NCI-H446 treated with DMSO at 0.1 percent for 48 hours (cell line): Measurements from ENCODE around the gene PPP1R9A.

Experiments used
- DNase-seq: peaks from one replicate; lab custom pipeline; 2025; lab: John Stamatoyannopoulos, UW

PPP1R9A gene

DNA sequence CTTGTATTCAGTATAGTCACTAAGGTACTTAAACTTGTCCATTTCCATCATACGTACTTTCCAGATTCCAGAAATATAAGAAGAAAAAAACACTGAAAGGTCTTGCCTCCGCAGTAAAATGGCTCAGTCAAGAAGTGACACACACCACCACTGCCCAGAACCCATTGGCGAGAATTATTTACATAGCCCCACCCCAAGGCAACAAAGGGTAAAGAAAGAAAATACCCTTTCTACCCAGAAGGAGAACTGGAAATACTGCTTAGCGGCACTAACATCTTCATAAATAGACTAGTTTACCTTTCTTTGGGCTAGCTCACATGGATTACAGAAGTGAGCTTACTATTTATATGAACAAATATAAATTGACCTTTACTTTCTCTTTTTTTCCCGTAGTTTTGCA is 194.0 kb downstream of the PPP1R9A start:
- no peak for DNase-seq

DNA sequence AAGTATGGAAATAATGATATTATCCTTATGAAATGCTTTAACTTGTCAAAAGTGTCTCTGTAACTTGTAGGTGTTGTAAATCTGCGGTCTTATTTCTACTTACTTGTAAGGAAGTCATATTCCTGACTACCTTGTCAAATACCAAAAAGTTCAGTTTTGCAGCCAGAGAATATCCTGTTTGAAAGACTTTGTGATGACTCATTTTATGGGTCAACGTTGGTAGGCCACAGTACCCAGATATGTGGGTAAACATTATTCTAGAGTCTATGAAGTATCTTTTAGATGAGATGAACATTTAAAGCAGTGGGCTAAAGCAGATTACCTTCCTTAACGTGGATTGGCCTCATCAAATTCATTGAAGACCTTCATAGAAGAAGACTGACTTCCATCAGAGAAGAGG is 195.3 kb downstream of the PPP1R9A start:
- DNase-seq = no peak

DNA sequence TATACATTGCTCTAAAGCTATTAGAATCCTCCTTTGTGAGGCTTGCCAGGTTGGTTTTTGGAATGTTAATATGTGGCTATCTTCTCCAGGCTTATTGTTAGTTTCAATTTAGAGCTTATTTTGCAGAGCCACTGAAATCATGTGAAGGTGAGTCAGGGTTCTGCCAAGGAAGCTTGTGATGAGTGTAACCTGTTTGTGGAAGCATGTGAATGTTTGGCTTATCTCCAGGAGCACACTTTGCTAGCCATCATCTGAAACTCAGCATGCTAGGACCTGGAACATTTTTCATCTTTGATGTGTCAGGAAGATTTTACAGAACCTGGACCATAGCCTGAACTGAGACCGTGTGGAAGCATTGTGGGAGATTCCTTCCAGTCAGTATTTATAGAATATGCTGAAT is 197.3 kb downstream of the PPP1R9A start:
- DNase-seq = no peak

DNA sequence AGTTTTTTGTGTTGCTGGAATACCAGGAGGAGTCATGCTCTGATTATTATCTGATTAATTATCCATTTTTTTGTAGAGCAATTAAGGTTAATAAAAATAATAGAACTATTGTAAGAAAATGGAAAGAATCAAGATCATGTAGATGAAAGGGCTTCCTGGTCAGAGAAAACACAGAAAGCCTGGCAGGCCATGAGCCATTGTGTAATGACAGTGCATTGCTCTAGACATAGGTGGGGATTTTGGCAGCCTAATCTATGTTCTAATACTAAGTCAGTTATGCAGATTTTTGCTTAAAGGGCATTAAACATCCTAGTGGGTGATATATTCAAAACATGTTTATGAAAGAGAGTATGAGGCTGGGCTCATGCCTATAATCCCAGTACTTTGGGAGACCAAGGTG is 198.2 kb downstream of the PPP1R9A start:
- no peak for DNase-seq

DNA sequence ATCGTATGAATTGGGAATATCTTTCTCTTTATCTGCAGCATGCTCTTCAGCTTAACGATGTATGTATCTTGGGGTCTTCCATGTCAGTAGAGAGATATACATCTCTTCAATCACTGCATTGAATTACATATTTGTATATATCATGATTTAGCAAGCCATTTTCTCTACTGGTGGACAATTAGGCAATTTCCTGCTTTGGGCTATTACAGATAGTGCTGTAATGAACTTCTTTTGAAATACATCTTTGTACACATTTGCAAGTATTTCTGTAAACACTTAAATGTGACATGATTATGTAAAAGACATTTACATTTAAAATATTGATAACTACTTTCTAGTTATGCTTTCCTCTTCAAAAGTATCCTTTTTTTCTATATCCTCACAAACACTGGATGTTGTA is 199.0 kb downstream of the PPP1R9A start:
- DNase-seq = no peak

DNA sequence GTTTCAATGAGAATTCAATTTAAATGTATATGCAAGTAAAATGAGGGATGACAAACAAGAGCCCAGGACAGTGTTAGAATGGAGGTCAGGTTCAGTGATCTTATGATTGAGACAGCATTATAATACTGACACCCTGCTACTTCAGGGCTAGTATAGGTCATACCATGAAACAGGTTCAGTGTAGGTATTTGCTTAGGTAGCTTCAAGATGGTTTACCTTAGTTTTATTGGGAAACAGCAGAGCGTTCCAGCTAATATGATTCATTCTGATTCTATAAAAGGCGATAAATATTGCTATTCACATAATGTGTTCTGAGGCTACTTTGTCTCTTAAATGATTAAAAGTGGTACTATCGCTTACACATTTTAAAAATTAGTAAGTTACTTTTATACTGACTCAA is 203.3 kb downstream of the PPP1R9A start:
- DNase-seq = no peak

DNA sequence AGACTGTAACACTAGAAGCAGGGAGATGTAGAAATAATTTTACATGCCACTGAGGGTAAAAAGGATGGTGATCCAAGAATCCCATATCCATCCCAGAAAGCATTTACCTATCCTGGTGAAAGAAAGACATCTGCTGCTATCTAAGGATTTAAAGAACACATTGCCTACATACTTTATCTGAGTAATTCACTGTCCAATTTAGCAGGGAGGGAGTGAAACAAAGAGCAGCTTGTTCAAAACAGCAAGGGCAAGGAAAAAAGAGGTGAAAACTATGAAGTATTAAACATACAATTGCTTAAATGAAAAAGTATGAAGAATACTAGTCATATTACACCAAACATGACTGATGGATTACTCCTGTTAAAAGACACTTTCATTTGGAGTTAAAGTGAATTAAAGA is 206.2 kb downstream of the PPP1R9A start:
- no peak for DNase-seq

DNA sequence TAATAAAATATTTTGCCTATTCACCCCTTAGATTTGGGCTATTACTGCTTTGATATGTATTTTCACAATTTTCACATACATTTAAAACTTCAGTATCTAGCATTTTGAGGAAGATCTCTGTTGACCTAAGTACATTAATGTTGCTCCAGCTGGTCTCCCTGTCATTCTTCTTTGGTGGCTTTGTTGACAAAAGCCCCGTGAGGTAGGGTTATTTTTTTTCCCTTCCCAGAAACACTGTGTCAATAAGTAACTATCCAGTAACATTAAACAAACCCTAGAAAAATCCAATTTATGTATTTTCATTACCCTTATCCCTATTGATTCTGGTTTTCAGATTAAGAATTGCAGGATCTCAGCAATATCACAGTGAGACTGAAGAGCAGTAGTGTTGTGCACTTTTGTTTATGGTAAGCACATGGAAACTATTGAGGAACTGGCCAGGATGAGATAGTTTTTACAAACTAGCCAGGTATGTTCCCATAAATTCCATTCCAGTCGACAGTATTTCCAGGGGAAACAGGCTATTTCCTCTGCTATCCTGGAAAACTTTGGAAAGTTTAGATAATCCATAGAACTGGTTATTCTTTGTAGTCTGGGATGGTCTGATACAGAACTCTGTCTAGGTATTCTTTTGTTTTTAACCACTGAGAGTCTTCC is 218.8 kb downstream of the PPP1R9A start:
- DNase-seq = no peak

DNA sequence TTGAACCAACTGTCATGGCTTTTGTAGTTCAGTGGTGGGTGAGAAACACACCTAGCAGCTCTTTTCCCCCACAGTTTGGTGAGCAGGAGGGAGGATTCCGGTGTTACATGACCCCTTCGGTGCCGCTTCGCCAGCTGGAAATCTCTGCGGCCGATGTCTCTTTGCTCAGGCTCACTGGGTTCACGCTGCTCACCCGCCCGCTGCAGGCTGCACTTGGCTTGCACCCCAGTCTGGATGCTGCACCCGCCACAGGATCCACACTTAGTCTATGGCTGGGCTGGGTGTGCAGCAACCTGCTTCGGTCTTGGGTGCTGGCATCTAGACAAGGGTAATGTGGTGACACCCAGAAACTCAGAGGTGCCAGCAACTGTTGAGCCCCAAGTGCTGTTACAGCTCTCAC is 225.1 kb downstream of the PPP1R9A start:
- no peak for DNase-seq

DNA sequence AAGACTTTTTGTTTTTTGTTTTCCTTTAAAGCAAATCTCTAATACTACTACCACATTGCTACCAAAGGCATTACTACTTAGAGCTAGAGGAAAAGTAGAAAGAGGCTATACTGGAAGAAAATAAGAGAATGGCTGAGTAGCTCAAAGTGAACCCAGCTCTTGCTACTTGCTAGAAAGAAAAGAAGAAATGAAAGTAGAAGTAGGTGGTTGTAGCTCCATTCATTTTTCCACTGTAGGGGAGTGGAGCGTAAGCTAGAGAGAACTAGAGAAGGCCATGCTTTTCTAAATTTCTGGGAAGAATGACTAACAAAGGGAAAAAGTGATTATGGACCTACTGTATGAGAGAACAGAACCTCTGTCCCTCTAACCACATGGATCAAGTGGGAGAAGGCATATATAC is 232.5 kb downstream of the PPP1R9A start:
- DNase-seq = no peak

DNA sequence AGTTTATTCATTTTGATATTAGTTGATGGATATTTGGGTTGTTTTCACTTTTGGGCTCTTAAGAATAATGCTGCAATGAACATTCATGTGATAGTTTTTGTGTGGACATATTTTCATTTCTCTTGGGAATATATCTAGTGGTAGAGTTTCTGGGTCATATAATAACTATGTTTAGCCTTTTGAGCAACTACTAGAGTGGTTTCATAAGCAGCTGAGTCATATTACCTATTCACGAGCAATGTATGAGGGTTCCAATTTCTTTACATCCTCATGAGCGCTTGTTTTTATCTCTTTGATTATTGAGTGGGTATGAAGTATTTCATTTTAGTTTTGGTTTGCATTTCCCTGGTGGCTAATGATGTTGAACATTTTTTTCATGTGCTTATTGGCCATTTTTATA is 234.4 kb downstream of the PPP1R9A start:
- no peak for DNase-seq

DNA sequence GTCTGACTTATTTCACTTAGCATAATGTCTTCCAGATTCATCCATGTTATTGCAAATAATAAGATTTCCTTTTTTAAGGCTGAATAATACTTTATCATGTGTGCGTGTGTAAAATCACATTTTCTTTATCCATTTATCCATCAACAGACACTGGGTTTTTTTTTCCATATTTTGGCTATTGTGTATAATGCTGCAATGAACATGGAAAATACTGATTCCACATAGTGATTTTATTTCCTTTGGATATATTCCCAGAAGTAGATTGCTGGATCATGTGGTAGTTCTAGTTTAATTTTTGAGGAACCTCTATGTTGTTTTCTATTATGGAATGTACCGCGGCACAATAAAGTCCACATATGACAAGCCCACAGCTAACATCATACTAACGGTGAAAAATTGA is 236.9 kb downstream of the PPP1R9A start:
- no peak for DNase-seq

DNA sequence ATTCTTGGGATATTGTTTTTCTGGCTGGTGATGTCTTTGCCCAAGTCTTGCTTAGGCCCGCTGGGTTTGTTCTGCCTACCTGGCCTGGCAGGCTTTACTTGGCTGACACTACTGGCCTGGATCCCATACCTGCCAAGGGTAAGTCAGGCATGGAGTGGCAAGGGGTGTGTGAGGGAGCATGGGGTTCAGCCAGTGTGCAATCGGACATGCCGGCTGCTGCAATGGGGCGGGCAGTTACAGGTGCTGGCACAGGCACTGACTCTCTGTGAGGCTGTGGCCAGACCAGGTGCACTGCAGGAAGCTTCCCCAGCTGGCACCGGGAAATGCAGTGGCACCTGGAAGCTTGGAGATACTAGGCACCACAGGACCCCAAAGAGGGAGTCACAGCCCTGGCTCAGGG is 248.6 kb downstream of the PPP1R9A start:
- no peak for DNase-seq

DNA sequence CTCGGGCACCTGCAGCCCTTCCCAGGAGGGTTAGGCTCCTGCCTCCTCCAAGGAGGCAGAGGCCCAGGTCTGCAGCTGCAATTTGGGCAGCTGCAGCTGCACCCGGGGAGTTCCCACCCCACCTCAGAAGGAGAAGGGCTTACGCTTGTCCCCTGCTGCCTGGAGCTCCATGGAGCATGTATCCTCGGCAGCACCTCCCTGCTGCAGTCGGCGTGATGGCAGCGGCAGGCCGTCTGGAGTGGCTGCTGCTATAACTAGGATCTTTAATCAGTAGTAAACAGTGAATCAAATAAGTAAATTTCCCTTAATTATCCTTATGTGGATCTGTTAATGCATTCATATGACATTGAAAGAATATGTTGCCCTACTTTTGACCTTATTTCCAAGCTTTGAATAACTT is 250.0 kb downstream of the PPP1R9A start:
- DNase-seq = no peak

DNA sequence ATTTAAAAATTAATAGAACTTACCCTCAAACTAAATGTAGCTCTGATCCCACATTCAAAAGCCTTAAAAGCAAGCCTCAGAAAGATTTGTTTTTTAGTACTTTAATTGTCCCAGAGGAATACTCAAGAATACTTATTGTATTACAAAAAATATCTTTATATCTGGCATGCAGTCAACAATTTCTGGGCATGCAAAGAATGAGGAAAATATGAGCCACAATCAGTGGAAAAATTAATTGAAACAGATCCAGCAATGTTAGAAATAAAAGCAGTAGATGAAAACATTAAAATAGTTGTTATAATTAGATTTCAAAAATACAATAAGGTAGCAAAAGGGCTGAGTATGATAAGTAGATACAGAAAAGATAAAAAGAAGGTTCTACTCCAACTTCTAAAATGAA is 262.3 kb downstream of the PPP1R9A start:
- DNase-seq = no peak

DNA sequence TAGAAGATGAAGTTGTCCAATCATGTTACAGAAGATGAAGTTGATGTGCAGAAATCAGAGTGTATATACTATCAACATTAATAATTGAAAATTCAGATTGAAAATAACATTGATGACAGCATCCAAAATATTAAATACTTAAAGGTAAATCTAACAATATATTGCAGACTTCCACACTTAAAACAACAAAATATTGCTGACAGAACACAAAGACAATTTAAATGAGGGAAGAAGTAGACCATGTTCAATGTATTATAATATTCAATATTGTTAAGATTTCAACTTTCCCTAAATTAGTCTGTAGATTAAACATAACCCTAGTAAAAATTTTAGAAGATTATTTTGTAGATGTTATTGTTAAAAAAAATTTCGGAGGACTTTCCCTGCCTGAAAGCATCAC is 265.0 kb downstream of the PPP1R9A start:
- DNase-seq = no peak

DNA sequence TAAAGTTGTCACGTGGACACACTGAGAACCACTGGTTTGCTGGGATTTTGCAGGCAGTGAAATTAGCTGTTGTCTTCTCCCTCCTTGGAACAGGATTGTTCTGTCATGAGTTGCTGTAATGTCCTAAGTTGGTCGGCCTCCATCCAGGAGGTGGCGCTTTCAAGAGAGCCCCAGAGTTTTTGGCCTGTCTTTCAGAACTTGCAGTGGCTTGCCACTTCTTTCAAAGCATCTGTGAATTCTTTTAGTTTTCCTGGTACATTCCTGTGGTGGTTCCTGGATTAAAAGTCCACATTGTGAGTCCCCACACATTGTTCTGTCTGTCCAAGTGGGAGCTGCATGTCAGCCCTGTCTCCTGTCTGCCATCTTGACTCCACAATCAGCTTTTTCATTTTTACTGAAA is 283.1 kb downstream of the PPP1R9A start:
- no peak for DNase-seq

DNA sequence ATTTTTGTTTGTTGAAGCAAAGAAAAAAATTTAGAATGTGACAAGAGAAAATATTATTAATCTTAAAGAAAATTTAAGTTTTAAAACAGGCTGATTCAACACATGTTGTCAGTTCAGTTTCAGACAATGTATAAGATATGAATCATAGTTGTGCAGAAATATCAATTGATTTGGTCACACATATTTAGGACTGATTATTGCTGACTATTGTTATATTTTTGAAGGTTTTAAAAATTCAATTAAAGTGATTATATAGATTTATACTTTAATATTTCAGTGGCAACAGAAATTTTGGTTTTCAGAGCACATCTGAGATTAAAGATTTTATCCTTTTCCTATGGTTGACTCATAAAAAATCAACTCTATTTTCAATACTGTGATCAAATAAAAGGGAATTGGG is 284.4 kb downstream of the PPP1R9A start:
- DNase-seq = no peak

DNA sequence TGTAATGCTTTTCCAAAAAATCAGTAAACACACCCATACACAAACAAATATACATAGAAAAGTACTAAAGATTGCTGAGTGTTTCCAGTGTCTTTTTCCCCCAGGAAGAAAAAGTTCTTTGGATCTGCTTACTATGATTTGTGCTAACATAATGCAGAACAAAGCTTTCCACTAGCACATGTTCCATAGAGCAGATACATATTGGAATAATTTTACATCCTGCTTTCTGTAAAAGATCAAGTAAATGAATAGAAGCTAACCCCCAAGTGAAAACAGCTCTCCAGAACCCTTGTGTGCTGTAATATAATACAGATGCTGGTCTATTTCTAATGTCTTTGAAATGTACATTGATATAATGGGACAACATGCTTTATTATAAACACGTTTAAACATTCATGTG is 291.5 kb downstream of the PPP1R9A start:
- no peak for DNase-seq

DNA sequence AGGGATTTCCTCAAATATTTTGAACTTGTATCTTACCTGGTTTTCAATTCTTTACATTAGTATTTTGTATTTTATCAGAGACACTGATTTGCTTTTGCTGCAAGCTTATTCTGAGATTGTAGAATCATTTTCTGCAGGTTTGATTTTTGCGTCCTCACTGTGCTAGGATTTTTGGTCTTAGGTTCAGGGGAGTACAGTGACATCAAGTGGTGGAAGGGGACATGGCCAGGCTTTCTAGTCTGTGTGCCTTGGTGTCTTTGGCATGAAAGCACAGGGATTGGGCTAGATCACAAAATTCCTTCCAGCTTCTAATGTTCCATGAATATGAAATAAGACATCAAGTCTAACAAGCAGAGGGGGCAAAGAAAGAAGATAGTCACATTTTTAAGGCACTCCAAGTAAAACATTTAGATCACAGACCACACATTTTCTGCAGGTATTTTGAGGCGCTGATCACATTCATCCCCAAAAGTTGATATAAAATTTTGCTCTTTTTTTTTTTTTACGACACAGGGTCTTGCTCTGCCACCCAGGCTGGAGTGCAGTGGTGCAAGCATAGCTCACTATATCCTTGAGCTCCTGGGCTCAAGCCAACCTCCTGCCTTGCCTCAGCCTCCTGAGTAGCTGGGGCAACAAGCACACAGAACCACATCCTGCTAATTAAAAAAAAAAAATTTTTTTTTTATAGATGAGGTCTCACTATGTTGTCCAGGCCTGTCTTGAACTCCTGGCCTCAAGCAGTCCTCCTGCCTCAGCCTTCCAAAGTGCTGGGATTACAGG is 292.6 kb downstream of the PPP1R9A start:
- peak; percentile 28 for DNase-seq

DNA sequence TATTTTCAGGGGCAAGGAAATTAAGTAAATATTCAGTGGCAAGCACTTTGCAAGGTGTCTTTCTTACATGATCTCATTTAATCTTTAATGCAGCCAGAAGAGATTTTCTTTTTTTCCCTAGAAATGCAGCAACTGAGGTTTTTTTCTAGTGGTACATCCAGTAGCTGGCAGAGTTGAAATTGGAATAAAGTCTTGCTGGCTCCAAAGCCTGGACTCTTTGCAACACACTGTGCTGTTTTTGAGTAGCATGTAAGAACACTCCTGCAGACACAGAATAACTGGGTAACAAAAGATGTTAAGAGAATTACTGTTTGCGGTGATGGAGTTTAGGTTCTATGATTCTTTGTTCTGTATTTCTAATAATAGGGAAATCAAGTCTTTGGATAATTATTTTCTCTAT is 293.3 kb downstream of the PPP1R9A start:
- no peak for DNase-seq

DNA sequence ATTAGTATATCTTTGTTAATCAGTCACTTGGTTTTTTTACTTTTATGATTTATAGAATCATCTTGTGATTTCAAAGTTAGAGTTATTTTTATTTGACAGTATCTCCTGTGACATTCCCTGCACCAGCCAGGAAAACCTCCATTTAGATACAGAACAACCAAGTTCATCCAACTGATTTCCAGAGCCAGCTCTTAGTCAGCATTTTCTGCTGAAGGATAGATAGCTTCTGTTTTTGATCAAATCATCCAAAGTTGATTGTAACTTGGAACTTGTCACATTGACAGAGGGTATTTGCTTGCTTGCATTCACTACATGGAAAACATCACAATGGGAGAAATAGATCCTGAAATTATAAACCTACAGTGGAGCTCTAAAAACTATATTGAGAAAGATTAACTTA is 294.3 kb downstream of the PPP1R9A start:
- DNase-seq = no peak

DNA sequence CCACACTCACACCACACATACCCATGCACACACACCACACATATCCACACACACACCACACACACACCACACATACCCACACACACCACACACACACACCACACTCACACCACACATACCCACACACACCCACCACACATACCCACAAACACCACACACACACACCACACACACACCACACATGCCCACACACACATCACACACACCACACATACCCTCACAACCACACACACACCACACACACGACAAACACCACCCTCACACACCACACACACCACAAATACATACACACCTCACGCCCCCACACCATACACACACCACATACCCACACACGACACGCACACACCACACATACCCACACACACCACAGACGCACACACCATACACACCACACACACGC is 297.2 kb downstream of the PPP1R9A start:
- DNase-seq = no peak

DNA sequence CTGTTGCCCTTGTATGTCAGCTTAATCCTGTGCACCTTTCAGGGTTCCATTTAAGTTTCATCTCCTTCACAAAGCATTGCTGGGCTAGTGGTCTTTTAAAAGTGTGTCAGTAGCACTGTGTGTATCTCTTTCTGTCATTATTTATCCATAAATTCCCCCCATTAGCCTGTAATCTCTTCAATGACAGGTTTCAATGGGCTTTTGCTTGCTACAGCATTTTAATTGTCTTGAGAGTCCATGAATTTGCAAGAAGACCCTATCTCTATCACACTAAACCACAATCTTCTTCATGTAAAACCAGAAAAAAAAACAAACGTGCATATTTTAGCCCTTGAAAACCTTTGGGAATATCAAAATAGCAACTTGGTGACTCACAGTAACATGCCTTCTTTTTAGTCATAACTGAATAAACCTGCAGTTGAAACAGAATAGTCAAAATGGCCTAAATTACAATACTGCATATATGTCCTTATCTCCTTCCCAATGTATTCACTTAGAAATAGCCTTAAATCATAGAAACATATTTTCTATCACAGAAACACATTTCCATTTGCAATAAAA is 298.4 kb downstream of the PPP1R9A start:
- no peak for DNase-seq
